Left ventricle myocardium inferior (tissue), 1 donor: ENCODE results near the gene GPER1. TPM values are rescaled to one million over a fixed set of nuclear protein-coding genes. Genes with fewer than 3 reads are reported as not detected.

ENCODE experiments used
- DNase-seq: peaks from one replicate; pipeline ENCODE4 v3.0.0-alpha.2; 2020
- H3K27ac ChIP-seq: fragments of 200-600 bp; replicated peaks from 2 replicates; pipeline ENCODE4 v1.8.0; 2021
- H3K27me3 ChIP-seq: fragments of 200-600 bp; 2 replicates; pipeline ENCODE4 v1.8.0; 2021; ENCODE audit warnings: low read depth
- H3K36me3 ChIP-seq: fragments of 200-600 bp; 2 replicates; pipeline ENCODE4 v1.8.0; 2021
- H3K4me1 ChIP-seq: fragments of 200-600 bp; 2 replicates; pipeline ENCODE4 v1.8.0; 2021
- H3K4me3 ChIP-seq: fragments of 200-600 bp; 2 replicates; pipeline ENCODE4 v1.8.0; 2021; ENCODE audit warnings: mild to moderate bottlenecking, moderate library complexity
- H3K9me3 ChIP-seq: fragments of 200-600 bp; replicated peaks from 2 replicates; pipeline ENCODE4 v1.8.0; 2021
- CTCF ChIP-seq: fragments of 200-600 bp; IDR thresholded peaks from 2 replicates; pipeline ENCODE4 v1.8.0; 2021; ENCODE audit warnings: antibody characterized with exemption, mild to moderate bottlenecking, borderline replicate concordance
- intact Hi-C: fragments of 100-400 bp; cut with micrococcal nuclease; formaldehyde crosslinking; loops from one replicate; pipeline ENCODE4 v1.11.0; 2022
- total RNA-seq: library from RNA; stranded (reverse); fragmentation: NEBNext Ultra II Directional; extraction: Animal tissue kit (Norgen Biotek cat#: 25700); gene quantifications from one replicate; pipeline ENCODE4 v1.2.1, GENCODE V29; 2021
- donor health status: DM: no; HTN: yes; CAD: no; lungs with severe emphysema.

Gene GPER1
- total RNA-seq, 1 donor from 2014 or later: 3.0 TPM

DNA sequence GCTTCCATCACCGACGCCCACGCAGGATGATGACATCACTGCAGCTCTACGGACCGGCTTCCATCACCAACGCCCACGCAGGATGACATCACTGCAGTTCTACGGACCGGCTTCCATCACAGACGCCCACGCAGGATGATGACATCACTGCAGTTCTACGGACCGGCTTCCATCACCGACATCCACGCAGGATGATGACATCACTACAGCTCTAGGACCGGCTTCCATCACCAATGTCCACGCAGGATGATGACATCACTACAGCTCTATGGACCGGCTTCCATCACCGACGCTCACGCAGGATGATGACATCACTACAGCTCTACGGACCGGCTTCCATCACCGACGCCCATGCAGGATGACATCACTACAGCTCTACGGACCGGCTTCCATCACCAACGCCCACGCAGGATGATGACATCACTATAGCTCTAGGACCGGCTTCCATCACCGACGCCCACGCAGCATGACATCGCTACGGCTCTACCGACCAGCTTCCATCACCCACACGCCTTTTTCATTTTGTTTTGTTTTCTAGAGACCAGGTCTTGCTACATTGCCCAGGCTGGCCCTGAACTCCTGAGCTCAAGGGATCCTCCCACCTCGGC, 29.5 kb downstream of the GPER1 start:
- TF ChIP-seq CTCF: no peak
- Histone ChIP-seq H3K36me3 (no peaks in the 10 kb centered on the region), H3K27ac (no peak overlapping the region), H3K9me3 (no peaks in the 10 kb centered on the region), H3K4me1 (peaks cover under 1% of the 10 kb centered on the region), H3K4me3 (no peak overlapping the region), H3K27me3 (no peaks in the 10 kb centered on the region)
- intact Hi-C loops: no loop called here
- no peak for DNase-seq

DNA sequence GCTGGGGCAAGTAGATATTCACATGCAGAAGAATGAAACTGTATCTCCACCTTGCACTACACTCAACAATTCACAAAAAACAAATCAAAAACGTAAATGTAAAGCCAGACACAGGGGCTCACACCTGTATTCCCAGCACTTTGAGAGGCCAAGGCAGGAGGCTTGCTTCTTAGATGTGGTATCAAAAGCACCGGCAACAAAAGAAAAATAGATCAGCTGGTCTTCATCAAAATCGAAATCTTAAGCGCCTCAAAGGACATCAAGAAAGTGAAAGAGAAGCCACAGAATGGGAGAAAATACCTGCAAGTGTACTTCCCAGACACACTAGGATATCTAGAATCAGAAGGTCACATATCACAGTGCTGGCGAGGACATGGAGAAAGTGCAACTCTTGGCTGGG, 31.3 kb downstream of the GPER1 start:
- TF ChIP-seq CTCF: no peak

DNA sequence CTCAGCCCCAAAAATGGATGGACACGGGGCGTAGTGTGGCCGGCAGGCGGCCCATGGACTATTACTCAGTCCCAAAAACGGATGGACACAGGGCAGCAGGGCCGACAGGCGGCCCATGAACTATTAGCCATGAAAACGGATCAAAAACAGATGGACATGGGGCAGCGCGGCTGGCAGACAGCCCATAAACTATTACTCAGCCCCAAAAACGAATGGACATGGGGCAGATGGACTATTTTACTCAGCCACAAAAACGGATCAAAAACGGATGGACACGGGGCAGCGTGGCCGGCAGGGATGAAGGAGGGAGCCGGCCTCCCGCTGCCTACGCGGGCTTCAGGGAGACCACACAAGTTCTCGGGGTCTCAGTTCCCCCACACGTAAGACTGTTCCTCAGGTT, 32.9 kb downstream of the GPER1 start:
- peaks cover 23% of the 10 kb centered on the region for H3K4me1 ChIP-seq
- H3K27me3 ChIP-seq: no peaks in the 10 kb centered on the region
- H3K9me3 ChIP-seq: no peaks in the 10 kb centered on the region
- no peak overlapping the region for H3K4me3 ChIP-seq
- H3K27ac ChIP-seq: no peak overlapping the region
- peaks cover under 1% of the 10 kb centered on the region for H3K36me3 ChIP-seq
- no peak for TF ChIP-seq CTCF
- DNase-seq: no peak
- intact Hi-C loops: no loop called here

More for the DNA sequence above, 31.3 kb downstream of the GPER1 start:
- H3K4me3 ChIP-seq: no peak overlapping the region
- peaks cover 15% of the 10 kb centered on the region for H3K4me1 ChIP-seq
- H3K27me3 ChIP-seq: no peaks in the 10 kb centered on the region
- no peak overlapping the region for H3K27ac ChIP-seq
- intact Hi-C loops: no loop called here
- H3K36me3 ChIP-seq: no peaks in the 10 kb centered on the region
- no peak for DNase-seq
- H3K9me3 ChIP-seq: no peaks in the 10 kb centered on the region

- intact Hi-C loops: no loop called here
- TF ChIP-seq CTCF: no peak
- no peaks in the 10 kb centered on the region for H3K27me3 ChIP-seq
- no peaks in the 10 kb centered on the region for H3K9me3 ChIP-seq
- peaks cover 23% of the 10 kb centered on the region for H3K4me1 ChIP-seq
- H3K27ac ChIP-seq: peak overlapping the region; percentile 12
- H3K36me3 ChIP-seq: peaks cover 7% of the 10 kb centered on the region
- no peak overlapping the region for H3K4me3 ChIP-seq
- DNase-seq: no peak
Observed at GRCh38 chr7:1121476-1121875, 33.6 kb downstream of the GPER1 start.

DNA sequence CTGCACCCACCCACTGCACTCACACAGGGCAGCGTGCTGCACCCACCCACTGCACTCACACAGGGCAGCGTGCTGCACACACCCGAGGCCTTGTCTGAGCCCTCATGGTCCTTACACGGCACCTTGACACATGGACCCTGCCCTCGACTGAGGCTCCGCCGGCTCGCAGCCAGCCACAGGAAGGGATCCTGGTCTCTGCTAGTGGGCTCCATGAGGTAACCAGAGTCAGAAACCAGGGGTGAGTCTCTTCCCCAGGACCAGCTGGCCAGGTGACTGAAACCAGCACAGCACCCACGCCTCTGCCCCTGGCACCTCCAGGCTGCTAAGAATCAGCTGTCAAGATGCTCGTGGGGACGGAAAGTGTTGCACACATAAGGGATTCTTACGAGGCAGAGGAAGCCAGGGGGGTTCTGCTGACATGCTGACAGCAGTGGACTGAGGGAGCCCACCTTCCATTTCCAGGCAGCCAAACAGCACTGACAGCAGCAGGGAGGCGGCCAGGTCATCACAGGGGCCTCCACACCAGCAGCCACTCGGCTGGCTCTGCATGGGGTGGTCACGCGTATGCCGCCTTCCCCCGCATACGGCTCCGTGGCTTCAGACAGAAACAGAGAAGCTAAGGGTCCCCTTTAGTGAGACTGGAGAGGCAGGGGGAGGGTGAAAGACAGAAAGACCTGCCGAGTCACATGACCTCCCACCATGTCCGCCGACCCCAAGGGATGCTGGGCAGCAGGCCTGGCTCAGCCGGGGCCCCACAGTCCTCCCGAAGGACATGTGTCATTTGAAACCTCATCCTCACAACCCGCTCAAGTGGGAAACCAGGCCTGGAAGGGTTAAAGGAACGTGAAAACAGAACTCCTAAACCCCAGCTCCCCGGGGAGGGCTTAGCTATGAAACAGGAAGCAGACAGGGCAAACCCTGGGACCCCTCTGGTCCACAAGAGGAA, 34.2 kb downstream of the GPER1 start:
- no peaks in the 10 kb centered on the region for H3K9me3 ChIP-seq
- no peak overlapping the region for H3K4me3 ChIP-seq
- no peak for DNase-seq
- peak overlapping the region; percentile 85 for H3K27ac ChIP-seq
- intact Hi-C loops: no loop called here
- H3K36me3 ChIP-seq: peaks cover 14% of the 10 kb centered on the region
- no peaks in the 10 kb centered on the region for H3K27me3 ChIP-seq
- TF ChIP-seq CTCF: no peak
- H3K4me1 ChIP-seq: peaks cover 23% of the 10 kb centered on the region
